ENCODE measurements around the gene NFATC2. TPM values are rescaled to one million over a fixed set of nuclear protein-coding genes. Genes with fewer than 3 reads are reported as not detected.

Gene NFATC2
- total RNA-seq, 1 donor from 2014 or later = 3.9 TPM

DNA sequence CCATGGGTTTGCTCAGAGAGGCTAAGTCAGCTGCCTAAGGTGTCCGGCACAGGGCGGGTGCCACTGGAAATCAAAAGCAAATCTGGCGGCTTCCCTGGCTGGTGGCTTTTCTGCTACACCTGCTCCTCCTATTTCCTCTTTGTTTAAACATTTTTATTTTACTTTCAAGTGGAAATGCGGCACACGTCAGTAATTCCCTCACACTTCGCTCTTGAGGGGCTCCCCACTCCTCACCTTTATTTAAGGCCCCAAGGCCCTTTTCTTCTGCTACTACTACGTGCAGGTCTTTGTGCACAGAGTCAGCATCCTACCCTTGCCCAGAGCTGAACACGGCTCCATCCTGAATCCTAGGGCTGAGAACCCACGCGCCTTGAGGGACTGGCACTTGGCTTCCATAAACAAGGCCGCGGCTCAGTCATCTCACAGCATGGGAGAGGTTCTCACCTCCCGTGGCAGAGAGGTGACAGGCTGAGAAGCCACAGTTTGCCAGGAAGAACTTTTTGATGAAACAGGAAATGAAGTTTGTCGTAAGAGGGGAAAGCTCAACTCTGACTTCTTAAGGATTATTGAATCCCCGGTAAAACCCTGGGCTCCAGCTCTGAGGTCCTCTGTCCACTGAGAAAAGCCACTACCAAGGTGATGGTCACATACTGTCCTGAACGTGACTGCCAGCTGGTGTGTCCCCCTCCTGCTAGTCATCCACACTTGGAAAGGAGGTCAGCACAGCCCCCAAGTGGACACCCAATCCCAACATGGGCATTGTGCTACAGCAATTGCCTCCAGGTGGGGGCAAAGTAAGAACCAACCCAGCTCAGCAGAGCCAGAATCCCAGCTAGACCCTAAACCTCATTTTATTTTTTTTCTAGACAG is 48.0 kb downstream of the NFATC2 start:
- no peak overlapping the region for H3K27ac ChIP-seq (ENCODE audit: low read depth, low read length)
- TF ChIP-seq, protein P1, sequence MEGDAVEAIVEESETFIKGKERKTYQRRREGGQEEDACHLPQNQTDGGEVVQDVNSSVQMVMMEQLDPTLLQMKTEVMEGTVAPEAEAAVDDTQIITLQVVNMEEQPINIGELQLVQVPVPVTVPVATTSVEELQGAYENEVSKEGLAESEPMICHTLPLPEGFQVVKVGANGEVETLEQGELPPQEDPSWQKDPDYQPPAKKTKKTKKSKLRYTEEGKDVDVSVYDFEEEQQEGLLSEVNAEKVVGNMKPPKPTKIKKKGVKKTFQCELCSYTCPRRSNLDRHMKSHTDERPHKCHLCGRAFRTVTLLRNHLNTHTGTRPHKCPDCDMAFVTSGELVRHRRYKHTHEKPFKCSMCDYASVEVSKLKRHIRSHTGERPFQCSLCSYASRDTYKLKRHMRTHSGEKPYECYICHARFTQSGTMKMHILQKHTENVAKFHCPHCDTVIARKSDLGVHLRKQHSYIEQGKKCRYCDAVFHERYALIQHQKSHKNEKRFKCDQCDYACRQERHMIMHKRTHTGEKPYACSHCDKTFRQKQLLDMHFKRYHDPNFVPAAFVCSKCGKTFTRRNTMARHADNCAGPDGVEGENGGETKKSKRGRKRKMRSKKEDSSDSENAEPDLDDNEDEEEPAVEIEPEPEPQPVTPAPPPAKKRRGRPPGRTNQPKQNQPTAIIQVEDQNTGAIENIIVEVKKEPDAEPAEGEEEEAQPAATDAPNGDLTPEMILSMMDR (IDR thresholded peaks at IDR 0.05; ENCODE audit: insufficient read depth, low read depth, low read length) = no peak
- no peak for TF ChIP-seq EZH2 (IDR thresholded peaks at IDR 0.05; ENCODE audit: insufficient read depth, low read length)
- H3K27me3 Mint-ChIP-seq (ENCODE audit: low read depth, unreplicated experiment) = peaks cover 2% of the 10 kb centered on the region
- no peak overlapping the region for H2AFZ ChIP-seq (ENCODE audit: low read depth, low read length)
- H3K9me3 ChIP-seq (ENCODE audit: insufficient read depth, low read depth, low read length) = no peaks in the 10 kb centered on the region
- DNase-seq (ENCODE audit: low read depth) (no peak), FAIRE-seq (no peak)
- no peak overlapping the region for H3K9ac ChIP-seq (ENCODE audit: low read length)
- H3K4me1 Mint-ChIP-seq (ENCODE audit: low read depth, unreplicated experiment) = peaks cover 18% of the 10 kb centered on the region
- no peaks in the 10 kb centered on the region for H3K27me3 ChIP-seq (ENCODE audit: insufficient read depth, low read length)
- H3K79me2 ChIP-seq (ENCODE audit: insufficient read depth, low read length) = no peaks in the 10 kb centered on the region
- H3K4me1 ChIP-seq (ENCODE audit: insufficient read depth, low read length) = peaks cover 22% of the 10 kb centered on the region
- no peak overlapping the region for H3K4me3 ChIP-seq (ENCODE audit: insufficient read depth, low read depth, low read length)
- H3K9me3 Mint-ChIP-seq (ENCODE audit: unreplicated experiment) = peaks cover 2% of the 10 kb centered on the region
- H3K27ac Mint-ChIP-seq (ENCODE audit: unreplicated experiment) = no peak overlapping the region
- H4K20me1 ChIP-seq (ENCODE audit: insufficient read depth, low read length) = peaks cover 4% of the 10 kb centered on the region
- no peaks in the 10 kb centered on the region for H3K36me3 Mint-ChIP-seq (ENCODE audit: low read depth, unreplicated experiment)
- H3K36me3 ChIP-seq (ENCODE audit: insufficient read depth, low read length) = no peaks in the 10 kb centered on the region
- H3K4me2 ChIP-seq (ENCODE audit: low read length) = no peak overlapping the region
- H3K4me3 Mint-ChIP-seq (ENCODE audit: unreplicated experiment) = no peak overlapping the region

DNA sequence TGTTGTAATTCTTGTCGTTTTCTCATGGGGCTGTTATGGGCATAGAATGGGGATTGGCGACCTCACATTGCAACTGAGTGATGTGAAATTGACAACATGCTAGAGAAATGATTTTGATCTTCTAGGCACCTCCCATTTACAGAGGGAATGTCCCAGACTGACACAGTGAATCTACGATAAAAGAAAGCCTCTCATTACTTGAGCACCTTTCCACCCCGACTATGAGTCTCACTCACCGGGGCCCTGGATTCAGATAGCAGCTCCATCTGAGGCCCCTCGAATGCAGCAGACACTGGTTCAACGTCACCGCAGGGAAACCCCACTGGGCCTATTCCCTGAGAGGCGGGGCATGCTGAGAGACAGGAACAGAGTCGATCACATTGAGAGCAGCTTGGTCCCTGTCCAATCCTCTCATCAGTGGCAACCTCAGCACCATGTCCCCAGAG is 49.1 kb downstream of the NFATC2 start:
- no peak overlapping the region for H2AFZ ChIP-seq (ENCODE audit: low read depth, low read length)

More for the DNA sequence above, 49.1 kb downstream of the NFATC2 start:
- no peak for TF ChIP-seq EZH2 (IDR thresholded peaks at IDR 0.05; ENCODE audit: insufficient read depth, low read length)
- TF ChIP-seq, protein P1 (IDR thresholded peaks at IDR 0.05; ENCODE audit: insufficient read depth, low read depth, low read length) = no peak
- no peak overlapping the region for H3K4me3 ChIP-seq (ENCODE audit: insufficient read depth, low read depth, low read length)
- H3K4me2 ChIP-seq (ENCODE audit: low read length) = no peak overlapping the region
- H3K36me3 Mint-ChIP-seq (ENCODE audit: low read depth, unreplicated experiment) = no peaks in the 10 kb centered on the region
- peaks cover 2% of the 10 kb centered on the region for H3K27me3 Mint-ChIP-seq (ENCODE audit: low read depth, unreplicated experiment)
- no peaks in the 10 kb centered on the region for H3K9me3 ChIP-seq (ENCODE audit: insufficient read depth, low read depth, low read length)
- no peaks in the 10 kb centered on the region for H3K36me3 ChIP-seq (ENCODE audit: insufficient read depth, low read length)
- H3K9ac ChIP-seq (ENCODE audit: low read length) = no peak overlapping the region
- H3K27ac Mint-ChIP-seq (ENCODE audit: unreplicated experiment) = no peak overlapping the region
- H3K27ac ChIP-seq (ENCODE audit: low read depth, low read length) = no peak overlapping the region
- H4K20me1 ChIP-seq (ENCODE audit: insufficient read depth, low read length) = peaks cover 4% of the 10 kb centered on the region
- peaks cover 26% of the 10 kb centered on the region for H3K4me1 ChIP-seq (ENCODE audit: insufficient read depth, low read length)
- peaks cover 23% of the 10 kb centered on the region for H3K4me1 Mint-ChIP-seq (ENCODE audit: low read depth, unreplicated experiment)
- H3K9me3 Mint-ChIP-seq (ENCODE audit: unreplicated experiment) = no peaks in the 10 kb centered on the region
- DNase-seq (ENCODE audit: low read depth) (no peak), FAIRE-seq (no peak)
- no peaks in the 10 kb centered on the region for H3K79me2 ChIP-seq (ENCODE audit: insufficient read depth, low read length)
- H3K27me3 ChIP-seq (ENCODE audit: insufficient read depth, low read length) = no peaks in the 10 kb centered on the region
- no peak overlapping the region for H3K4me3 Mint-ChIP-seq (ENCODE audit: unreplicated experiment)

Measured in astrocyte (in vitro differentiated cells and primary cell).